ENCODE results near the gene CMSS1.

Gene CMSS1

DNA sequence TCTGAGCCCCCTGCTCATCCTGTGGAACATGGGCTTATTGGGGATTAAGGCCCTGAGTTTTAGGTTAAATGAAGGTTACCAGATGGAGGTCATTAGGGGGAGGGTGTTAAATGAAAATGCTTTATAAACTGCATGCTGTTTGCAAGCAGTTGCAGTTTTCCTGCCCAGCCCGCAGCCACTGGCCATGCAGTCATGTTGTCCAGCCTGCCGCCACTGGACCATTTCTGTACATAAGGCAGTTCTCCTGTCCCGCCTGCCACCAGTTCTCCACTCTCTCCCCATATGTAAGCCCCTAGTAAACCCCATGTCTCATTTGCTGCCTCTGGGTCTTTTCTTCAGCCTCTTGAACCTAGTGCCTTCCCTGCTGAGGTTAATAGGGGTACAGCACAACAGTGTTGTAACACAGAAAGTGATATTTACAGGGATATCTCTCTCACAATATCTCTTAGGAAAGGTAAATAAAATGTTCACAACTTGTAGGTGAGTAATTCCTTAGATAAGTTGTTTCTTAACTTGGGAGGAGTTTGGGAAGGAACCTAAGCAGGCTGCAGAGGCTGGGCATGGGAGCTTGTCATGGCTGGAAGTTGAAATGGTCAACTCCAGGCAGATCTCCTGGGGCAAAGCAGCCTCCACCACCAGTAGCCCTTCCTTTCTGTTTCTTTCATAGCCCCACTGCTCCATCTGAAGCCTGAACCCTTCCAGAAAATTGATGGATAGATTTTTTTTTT lies 148.2 kb downstream of the CMSS1 start:
- no peak for DNase-seq

DNA sequence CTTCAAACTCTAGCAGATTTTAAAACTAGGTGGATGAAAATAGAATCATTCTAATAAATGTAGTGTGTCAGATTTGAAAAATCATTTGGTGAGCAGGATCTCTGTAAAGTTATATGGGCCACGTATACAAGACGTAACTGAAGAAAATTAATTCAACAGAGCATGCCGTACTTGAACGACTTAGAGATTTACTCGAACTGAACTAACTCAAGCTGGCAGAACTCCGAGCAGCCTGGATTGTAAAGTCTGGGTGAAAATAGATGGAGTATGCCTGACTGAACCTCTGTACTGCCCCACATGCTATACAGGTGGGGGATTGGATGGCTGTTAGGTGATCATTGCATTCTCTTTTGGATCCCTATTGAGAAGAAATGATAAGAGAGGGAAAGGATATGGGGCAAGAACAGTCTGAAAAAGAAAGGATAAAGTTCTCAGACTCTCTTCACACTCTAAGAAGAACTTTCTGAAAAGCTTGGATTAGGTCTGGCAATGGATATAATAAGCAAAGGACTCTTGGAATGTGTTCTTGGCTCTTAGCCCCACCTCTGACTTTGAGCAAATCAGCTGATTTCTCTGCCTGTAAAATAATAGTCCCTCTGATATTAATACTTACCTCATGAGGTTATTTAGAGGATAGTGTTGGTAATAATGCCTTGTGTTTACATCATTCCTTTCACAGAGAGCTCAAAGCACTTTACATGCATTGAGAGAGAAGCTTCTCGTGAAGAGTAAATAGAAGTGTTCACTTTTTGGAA lies 149.2 kb downstream of the CMSS1 start:
- DNase-seq, result no peak

- no peak for DNase-seq
These were observed 150.1 kb downstream of the CMSS1 start for GRCh38 chr3:99967796-99968195.

DNA sequence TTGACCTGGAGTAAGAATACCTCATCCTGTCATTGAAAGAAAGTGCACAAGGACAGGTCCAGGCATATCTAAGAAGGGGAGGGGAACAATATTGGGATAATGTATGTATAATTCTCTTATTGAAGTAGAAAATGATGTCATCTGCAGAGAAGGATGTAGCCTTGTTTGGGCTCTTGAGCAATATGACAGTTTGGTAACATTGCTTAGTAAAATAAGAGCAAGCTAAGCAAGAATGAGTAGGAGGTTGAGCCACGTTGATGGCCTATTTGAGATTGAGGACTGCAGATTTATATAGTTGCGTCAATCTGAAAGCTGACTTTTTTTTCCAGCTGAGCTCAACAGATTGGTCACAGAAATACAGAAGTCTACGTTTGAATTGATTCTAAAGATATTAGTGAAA lies 151.5 kb downstream of the CMSS1 start:
- DNase-seq, result no peak

DNA sequence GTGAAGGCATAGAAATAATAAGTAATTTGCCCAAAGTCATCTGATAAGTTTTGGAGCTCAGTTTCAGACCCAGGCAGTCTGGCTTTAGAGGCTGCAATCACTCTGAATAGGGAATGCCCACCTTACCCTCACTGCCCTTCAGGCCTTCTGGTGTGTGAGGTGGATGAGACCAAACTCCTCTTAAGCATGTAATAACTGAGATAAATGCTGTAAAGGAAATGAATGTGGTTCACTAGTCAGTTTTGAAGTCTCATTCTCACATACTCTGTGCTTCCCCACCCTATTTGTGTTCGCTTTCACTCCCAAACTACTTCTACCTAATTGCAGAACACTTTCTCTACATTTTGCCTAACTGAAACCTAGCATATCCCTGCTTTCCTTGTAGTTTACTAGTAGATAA lies 152.5 kb downstream of the CMSS1 start:
- DNase-seq, result no peak

- no peak for DNase-seq
These were observed 154.1 kb downstream of the CMSS1 start for GRCh38 chr3:99971761-99972160.

DNA sequence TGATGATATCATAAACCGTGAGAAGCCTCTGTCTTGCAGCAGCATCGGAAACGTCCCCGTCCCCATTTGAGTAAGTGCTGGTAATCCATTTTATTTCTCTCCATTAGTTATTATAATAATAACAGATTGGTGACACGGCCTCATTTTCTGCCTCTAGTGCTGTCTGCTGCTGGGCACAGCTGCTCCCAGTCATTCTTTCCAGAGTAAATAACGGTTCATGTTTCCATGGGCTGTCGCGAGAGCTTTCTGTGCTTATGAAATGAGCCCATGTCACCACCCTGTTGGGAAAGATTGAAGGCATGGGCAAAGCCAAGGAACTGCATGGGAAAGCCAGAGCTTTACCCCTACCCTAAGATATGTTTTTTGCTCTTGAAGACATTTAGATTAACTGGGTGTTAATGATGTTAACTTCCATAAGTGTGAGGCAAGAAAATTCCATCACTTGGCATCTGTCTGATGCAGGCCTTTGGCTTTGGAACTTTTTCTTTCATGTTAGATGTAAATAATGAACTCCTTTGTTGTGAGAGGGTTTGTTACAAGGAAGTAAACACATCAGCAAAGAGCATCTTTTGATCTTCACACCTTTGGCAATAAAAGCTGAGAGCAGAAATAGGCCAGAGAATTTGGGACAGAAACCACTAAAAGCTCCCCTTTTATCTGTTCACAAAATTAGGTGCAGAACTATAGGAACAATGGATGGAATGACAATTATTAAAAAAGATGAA lies 154.9 kb downstream of the CMSS1 start:
- no peak for DNase-seq

DNA sequence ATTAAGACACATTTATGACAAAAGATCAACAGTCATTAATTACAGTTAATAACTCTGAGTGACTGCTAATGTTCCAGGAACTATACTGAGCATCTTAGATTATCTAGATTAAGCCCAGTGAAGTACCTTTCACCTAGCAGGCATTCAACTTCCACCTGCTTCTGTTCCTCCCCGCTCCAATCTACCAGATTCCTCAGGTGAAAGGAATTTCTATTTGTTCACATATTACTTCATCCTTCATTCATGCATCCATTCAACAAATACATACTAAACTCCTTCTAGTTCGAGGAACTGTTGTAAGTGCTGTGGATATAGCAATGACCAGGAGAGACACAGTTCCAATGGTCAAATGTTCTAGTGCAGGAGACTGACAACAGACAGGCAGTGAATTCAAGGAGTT lies 157.3 kb downstream of the CMSS1 start:
- no peak for DNase-seq

GRCh38 chr3:99976584-99976983 lies 158.9 kb downstream of the CMSS1 start:
- no peak for DNase-seq

GRCh38 chr3:99978221-99978620 lies 160.6 kb downstream of the CMSS1 start:
- no peak for DNase-seq

- DNase-seq, result no peak
These were observed 162.9 kb downstream of the CMSS1 start for GRCh38 chr3:99980606-99981005.

DNA sequence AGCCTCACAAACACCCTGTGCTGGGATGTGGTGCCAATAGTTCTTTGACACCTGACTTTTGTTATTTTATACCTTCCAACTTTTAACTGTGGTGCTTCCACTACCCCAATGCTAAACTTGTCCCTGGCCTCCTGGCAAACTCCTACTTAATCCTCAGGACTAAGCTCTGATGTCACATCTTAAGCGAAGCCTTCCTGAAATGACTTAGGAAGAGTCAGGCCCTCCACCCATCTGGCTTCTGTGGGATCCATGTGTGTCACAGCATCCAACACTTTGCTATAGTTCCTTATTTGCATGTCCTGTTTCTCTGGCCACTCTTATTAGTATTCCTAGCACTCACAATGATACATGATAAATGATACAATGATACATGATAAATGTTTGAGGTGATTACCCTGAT lies 163.5 kb downstream of the CMSS1 start:
- no peak for DNase-seq

DNA sequence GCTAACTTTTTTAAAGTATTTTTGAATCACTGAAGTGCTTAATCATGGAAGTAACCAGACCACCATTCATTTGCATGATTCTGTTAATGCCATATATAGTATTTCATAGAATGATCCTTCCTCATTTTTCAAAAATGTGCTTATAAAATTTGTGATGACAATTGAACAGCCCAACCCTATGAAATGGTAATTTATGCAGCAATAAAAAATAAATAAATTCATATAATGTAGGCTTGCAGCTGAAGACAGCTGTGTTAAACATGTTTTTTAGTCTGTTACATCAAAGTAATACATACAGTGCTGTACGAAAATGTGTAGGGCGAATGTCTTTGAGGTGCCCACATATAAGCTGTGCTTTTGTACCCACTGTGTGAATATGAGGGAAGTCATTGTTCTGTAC lies 165.0 kb downstream of the CMSS1 start:
- DNase-seq, result no peak

GRCh38 chr3:99984139-99984538 lies 166.5 kb downstream of the CMSS1 start:
- no peak for DNase-seq

DNA sequence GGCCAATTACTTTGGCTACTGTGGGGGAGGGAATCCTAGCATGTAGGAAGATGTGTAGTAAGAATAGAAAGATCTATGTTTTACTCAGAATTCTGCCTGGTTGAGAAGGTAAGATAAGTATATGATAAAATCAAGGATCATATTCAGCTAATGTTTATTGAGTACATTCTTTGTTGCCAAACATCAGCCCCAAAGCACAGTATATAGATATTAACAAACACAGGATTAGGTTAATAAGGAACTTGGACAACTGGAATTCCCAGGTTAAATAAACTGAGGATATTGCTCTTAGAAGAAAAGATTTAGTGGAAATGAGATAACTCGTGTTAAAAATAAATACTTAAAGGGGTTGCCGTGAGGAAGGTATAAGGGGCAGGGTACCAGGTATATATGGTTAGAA lies 167.0 kb downstream of the CMSS1 start:
- no peak for DNase-seq

- DNase-seq, result no peak
These were observed 172.5 kb downstream of the CMSS1 start for GRCh38 chr3:99990179-99990578.

DNA sequence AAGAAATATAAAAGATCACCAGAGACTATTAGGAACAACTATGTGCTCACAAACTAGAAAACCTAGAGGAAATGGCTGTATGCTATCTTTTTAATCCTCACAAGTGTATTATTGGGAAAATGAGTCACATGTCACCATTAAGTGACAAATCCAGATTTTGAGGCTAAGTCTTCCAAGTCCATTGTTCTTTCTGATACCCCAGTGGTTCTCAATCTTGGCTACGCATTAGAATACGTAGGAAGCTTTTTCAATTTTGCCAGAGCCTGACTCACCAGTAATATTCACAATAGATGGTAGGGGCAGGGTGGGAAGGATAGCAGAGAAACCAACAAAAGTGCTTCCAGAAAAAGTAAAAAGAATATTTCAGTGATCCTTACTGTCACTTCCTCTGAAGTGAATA lies 179.6 kb downstream of the CMSS1 start:
- no peak for DNase-seq

- no peak for DNase-seq
These were observed 181.9 kb downstream of the CMSS1 start for GRCh38 chr3:99999536-99999935.

GRCh38 chr3:100001083-100001482 lies 183.4 kb downstream of the CMSS1 start:
- no peak for DNase-seq

DNA sequence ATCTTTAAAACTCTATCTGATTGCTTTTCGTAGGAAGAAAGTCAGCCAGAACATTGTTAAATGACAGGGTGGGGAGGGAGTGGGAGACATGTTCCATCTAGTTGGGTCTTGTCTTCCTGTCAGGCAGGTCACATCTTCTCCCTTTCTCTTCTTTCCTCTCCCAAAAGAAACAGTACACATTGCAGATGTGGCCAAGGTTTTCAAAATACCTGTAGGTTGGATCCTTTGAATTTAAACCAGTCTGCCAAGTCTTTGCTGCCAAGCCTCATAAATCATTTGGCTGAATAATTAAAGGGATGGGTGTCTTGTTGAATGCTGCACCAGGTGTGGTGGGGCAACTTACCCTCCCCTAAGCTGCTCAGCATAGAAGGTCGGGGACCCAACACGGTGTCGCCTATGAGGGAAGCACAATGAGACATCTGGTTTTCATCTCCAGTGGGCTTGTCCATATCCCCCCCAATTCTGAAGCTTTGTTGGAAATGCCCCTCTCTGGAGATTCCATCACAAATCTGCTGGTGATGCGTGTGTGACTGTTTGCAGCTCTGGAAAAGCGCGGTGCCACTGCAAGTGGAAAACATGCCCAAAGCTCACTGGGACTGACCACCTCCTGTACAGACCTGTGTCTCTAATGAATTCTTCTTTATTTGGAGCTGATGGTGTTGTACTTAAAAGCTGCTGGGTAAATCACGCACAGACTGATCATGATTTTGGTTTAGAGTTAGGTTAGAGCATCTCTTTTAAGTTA lies 184.0 kb downstream of the CMSS1 start:
- DNase-seq, result no peak

- DNase-seq, result no peak
These were observed 185.1 kb downstream of the CMSS1 start for GRCh38 chr3:100002599-100003350.
